HG02840 (cell line): ENCODE measurements around the gene TWSG1.
"Not testable (repeated sequence)": the region's sequence is repeated elsewhere in the genome, so short reads cannot be mapped to it uniquely, and the experiment has no call there.

Source experiments
- ATAC-seq: cut with Tn5 transposase; IDR thresholded peaks from one replicate; pipeline ENCODE4 v1.9.1; 2021; ENCODE audit warnings: mild to moderate bottlenecking, moderate library complexity, moderate number of reproducible peaks; ENCODE audit not compliant: unreplicated experiment, low FRiP score

The TWSG1 gene

DNA sequence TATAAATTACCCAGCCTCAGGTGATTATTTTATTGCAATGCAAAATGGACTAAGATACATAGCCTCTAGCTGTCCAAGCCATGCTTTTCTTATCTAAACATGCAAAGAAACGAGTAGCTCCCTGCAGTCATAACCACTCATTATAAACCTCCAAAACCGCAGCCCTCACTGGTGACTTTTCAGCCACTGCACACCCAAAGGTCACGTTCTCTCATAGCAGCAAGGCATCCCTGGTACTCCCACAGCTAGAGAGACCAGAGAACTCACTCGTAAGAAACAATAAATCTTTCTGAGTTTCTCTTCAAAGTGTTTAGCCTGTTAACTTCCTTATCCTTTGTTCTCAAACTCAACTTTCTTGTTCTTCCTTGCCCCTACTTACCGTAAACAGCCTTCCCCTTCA, 112.3 kb downstream of the TWSG1 start:
- ATAC-seq = no peak

GRCh38 chr18:9447334-9447733, 112.8 kb downstream of the TWSG1 start:
- ATAC-seq = no peak

DNA sequence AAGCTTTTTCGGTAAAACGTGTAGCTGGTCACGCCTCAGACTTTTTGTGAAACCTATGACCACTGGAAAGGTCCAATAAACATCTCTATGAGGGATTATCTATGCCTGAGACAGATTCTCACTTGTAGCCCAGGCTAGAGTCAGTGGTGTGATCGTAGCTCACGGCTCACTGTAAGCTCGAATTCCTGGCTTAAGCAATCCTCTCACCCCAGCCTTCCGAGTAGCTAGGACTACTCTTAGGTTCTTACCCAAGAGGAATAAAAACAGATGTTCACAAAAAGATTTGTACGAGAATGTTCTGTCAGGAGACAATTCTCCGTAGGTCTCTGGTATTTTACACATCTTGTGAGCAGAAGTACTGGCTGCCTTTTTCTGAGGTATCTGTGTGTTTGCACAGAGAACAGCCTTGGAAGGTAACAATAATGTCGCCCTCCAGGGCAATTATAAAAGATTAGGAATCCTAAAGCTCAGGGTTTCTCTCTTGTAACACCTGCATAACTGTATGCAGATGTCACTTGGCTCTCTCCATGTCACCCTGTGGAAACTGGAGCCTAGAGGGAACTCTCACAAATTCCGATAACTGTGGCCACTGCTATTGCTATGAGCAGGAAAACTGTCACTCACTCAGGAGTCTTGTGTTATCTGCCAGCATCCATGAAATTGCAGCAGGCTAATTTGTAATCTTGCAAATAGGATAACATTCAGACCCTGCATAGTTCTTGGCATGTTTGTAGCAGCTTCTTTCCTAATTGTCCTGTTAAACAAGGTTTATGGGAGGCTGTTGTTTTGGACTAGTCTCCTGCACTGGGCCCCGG, 115.2 kb downstream of the TWSG1 start:
- ATAC-seq = no peak

GRCh38 chr18:9450920-9451319, 116.3 kb downstream of the TWSG1 start:
- not testable (repeated sequence) for ATAC-seq
